GM13977 (cell line): ENCODE results near the gene DOCK10.
A peak's percentile ranks its signal among the peaks of the same experiment; 100 is the strongest.

ENCODE experiments used
- DNase-seq: peaks from one replicate; pipeline ENCODE4 v3.0.0; 2012; ENCODE audit warnings: low spot score
- CTCF ChIP-seq: IDR thresholded peaks from 2 replicates; pipeline ENCODE4 v1.5.1; 2012; ENCODE audit warnings: mild to moderate bottlenecking, control low read depth; ENCODE audit not compliant: insufficient read depth; ENCODE audit errors: extremely low read depth, missing control alignments
- in situ Hi-C: fragments of 300-500 bp; cut with MboI; formaldehyde crosslinking; loops from one replicate; pipeline ENCODE4 v1.12.0; 2022; ENCODE audit warnings: low sequenced_read_pairs, low pct_unique_long_range_greater_than_20kb, mixed read lengths, inconsistent platforms; ENCODE audit not compliant: unreplicated experiment

DOCK10 gene

DNA sequence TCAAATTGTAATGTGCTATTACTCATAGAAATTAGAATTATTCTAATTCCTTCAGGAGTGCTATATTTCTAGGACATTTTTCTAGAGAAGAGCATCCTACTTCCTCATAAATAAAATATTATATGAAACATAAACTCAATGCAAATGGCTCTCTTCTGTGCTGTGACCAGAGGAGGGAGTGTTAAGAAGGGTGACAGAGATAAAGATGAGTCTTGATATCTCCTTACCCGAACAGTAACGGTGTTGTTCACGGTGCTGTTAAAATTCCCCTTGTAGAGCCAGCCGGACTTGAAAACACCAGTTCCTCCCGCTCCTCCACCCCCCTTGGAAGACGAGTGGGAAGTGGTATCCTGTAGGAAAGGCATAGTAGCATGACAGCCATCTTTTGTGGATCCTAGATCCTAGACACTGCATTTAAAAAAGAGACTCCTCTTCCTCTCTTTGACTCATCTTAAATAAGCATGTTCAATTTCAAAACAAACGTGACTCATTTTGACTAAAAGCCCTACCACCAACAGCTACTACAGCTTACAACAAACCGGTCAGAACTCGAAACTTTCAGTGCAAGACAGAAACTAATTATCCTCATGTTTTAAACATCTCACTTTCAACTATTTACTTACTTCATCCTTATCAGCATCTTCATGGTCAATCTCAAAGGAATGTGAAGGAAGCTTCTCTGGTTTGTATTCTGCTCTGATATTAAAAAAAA, 156.3 kb downstream of the DOCK10 start:
- peak; percentile 17 for DNase-seq
- TF ChIP-seq CTCF, result no peak
- in situ Hi-C loops, result no loop called here

DNA sequence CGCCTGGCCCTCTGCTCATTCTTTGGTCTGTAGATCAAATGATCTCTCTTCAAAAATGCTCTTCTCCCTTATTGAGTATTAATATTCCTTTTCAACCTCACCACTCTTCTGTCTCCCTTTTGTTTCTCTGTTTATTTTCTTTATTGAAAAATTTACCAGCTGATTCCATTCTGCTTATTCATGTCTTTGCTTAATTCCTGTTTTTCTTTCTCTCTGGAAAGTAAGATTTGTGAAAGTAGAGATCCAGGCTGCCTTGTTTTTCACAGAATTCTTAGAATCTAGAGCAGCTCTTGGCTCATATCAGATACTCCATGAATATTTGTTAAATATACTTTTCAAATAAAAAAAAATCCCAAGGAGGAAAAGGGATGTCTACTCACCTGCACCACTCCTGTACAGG, 157.0 kb downstream of the DOCK10 start:
- in situ Hi-C loops, result no loop called here
- DNase-seq, result no peak
- no peak for TF ChIP-seq CTCF

GRCh38 chr2:224884188-224884587, 158.1 kb downstream of the DOCK10 start:
- DNase-seq, result no peak
- in situ Hi-C loops, result no loop called here
- no peak for TF ChIP-seq CTCF

DNA sequence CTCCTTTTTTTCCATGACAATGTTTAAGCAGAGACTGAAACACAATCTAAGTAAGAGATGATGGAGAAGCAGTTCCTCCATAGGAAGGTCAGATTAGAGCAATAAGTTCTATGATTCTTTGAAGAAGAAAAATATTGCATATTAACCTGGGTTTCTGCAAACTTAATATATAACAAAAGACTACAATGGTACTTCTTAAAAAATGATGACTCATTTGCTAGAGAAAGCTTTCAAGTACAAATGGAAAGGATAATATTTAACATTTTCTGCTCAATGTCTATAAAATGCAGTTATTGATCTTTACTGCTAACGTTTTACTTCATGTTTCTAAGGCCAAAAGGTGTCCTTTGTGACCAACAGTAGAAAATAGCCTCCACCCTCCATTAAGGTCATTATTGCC, 158.6 kb downstream of the DOCK10 start:
- DNase-seq, result no peak
- in situ Hi-C loops, result no loop called here
- no peak for TF ChIP-seq CTCF

DNA sequence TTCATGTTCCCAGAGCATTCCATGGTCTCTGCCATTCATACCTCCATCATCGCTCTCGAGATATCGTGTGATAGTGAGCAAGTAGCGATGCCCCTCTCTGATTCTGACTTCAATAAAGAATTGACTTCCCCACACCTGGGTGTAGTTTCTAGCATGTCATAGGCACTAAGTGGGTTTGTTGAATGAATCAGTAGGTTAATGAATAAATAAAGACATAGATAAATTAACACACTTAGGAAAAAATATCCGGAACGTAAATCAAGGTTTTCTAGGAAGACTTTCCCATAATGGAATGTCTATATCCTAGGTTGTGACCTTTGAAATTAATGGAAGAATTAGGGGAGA, 159.1 kb downstream of the DOCK10 start:
- TF ChIP-seq CTCF, result no peak
- in situ Hi-C loops, result no loop called here
- no peak for DNase-seq

- TF ChIP-seq CTCF, result no peak
- in situ Hi-C loops, result no loop called here
- no peak for DNase-seq
These were observed 159.7 kb downstream of the DOCK10 start for GRCh38 chr2:224882291-224883171.
